ENCODE results near the gene CCDC116.
"Not testable (repeated sequence)": the region's sequence is repeated elsewhere in the genome, so short reads cannot be mapped to it uniquely, and the experiment has no call there.

CCDC116 gene

GRCh38 chr22:21631025-21631424, 1.5 kb upstream of the CCDC116 start:
- DNase-seq (ENCODE audit: low read depth), result no peak

- DNase-seq (ENCODE audit: low read depth), result no peak
These were observed 371 bp downstream of the CCDC116 start for GRCh38 chr22:21632931-21633330.

GRCh38 chr22:21633481-21633880, 921 bp downstream of the CCDC116 start:
- no peak for DNase-seq (ENCODE audit: low read depth)

GRCh38 chr22:21634081-21634480, 1.5 kb downstream of the CCDC116 start:
- no peak for DNase-seq (ENCODE audit: low read depth)

- no peak for DNase-seq (ENCODE audit: low read depth)
These were observed 2.3 kb downstream of the CCDC116 start for GRCh38 chr22:21634844-21635243.

GRCh38 chr22:21635771-21636510, 3.4 kb downstream of the CCDC116 start:
- no peak for DNase-seq (ENCODE audit: low read depth)

GRCh38 chr22:21636629-21637218, 4.2 kb downstream of the CCDC116 start:
- DNase-seq (ENCODE audit: low read depth), result no peak

GRCh38 chr22:21637450-21637849, 4.9 kb downstream of the CCDC116 start:
- not testable (repeated sequence) for DNase-seq (ENCODE audit: low read depth)

GRCh38 chr22:21639359-21639758, 6.8 kb downstream of the CCDC116 start:
- DNase-seq (ENCODE audit: low read depth), result no peak

- DNase-seq (ENCODE audit: low read depth), result no peak
These were observed 8.2 kb downstream of the CCDC116 start for GRCh38 chr22:21640810-21641209.

- DNase-seq (ENCODE audit: low read depth), result no peak
These were observed 8.8 kb downstream of the CCDC116 start for GRCh38 chr22:21641417-21641788.

- DNase-seq (ENCODE audit: low read depth), result peak; percentile 96
These were observed 9.4 kb downstream of the CCDC116 start, which contains the start of gene SDF2L1 for GRCh38 chr22:21641789-21642583. TSS of gene SDF2L1 (plus strand) at chr22:21642302. CDS start at chr22:21642337, 35 bp downstream.

GRCh38 chr22:21642584-21643448, 10.3 kb downstream of the CCDC116 start:
- peak; percentile 23 for DNase-seq (ENCODE audit: low read depth)

GRCh38 chr22:21643533-21644357, 11.2 kb downstream of the CCDC116 start:
- DNase-seq (ENCODE audit: low read depth), result no peak

GRCh38 chr22:21645513-21645912, 13.0 kb downstream of the CCDC116 start:
- DNase-seq (ENCODE audit: low read depth), result not testable (repeated sequence)

- peak; percentile 56 for DNase-seq (ENCODE audit: low read depth)
These were observed 14.3 kb downstream of the CCDC116 start for GRCh38 chr22:21646608-21647590.

GRCh38 chr22:21650280-21650679, 17.7 kb downstream of the CCDC116 start:
- no peak for DNase-seq (ENCODE audit: low read depth)

- DNase-seq (ENCODE audit: low read depth), result no peak
These were observed 18.4 kb downstream of the CCDC116 start for GRCh38 chr22:21650823-21651520.

- no peak for DNase-seq (ENCODE audit: low read depth)
These were observed 19.0 kb downstream of the CCDC116 start for GRCh38 chr22:21651521-21652009.

Data from activated T-helper 1 cell treated with Interleukin-2 at 50 U/mL for 16 hours (primary cell).